HepG2 (cell line): ENCODE measurements around the gene ACOT8. TPM values are rescaled to one million over a fixed set of nuclear protein-coding genes. Genes with fewer than 3 reads are reported as not detected.
A peak's percentile ranks its signal among the peaks of the same experiment; 100 is the strongest.

ENCODE experiments used
- ADNP ChIP-seq: sonication (generic); formaldehyde crosslinking; IDR thresholded peaks from 2 replicates; pipeline ENCODE4 v1.4.0; 2020; ENCODE audit warnings: missing genetic modification reagents
- DPF2 ChIP-seq: sonication (generic); formaldehyde crosslinking; IDR thresholded peaks from 2 replicates; pipeline ENCODE4 v1.4.0; 2020; ENCODE audit warnings: mild to moderate bottlenecking, low read depth, missing genetic modification reagents, borderline replicate concordance
- ELF3 ChIP-seq: IDR thresholded peaks from 2 replicates; pipeline ENCODE4 v1.6.1; 2016; ENCODE audit warnings: missing genetic modification reagents, missing compliant biosample characterization
- JUND ChIP-seq: sonication (generic); formaldehyde crosslinking; IDR thresholded peaks from 2 replicates; pipeline ENCODE4 v1.8.0; 2022; ENCODE audit warnings: mild to moderate bottlenecking, missing genetic modification reagents
- KDM6A ChIP-seq: IDR thresholded peaks from 2 replicates; pipeline ENCODE4 v1.6.1; 2016; ENCODE audit warnings: low read depth
- NCOA1 ChIP-seq: sonication (generic); formaldehyde crosslinking; IDR thresholded peaks from 2 replicates; pipeline ENCODE4 v1.9.0; 2021; ENCODE audit warnings: missing genetic modification reagents
- PAWR ChIP-seq: sonication (generic); formaldehyde crosslinking; IDR thresholded peaks from 2 replicates; pipeline ENCODE4 v1.4.0; 2020; ENCODE audit warnings: missing genetic modification reagents, mild to moderate bottlenecking, borderline replicate concordance
- POGZ ChIP-seq: sonication (generic); formaldehyde crosslinking; IDR thresholded peaks from 2 replicates; pipeline ENCODE4 v1.4.0; 2020; ENCODE audit warnings: mild to moderate bottlenecking, missing genetic modification reagents
- RFX1 ChIP-seq: fragments of 450-650 bp; IDR thresholded peaks from 2 replicates; pipeline ENCODE4 v1.6.1; 2017
- SP1 ChIP-seq, 2 experiments: fragments of 450-650 bp in 1 of 2; sonication (generic) in 1 of 2; formaldehyde crosslinking in 1 of 2; IDR thresholded peaks; 2 replicates each; pipeline versions ENCODE4 v1.4.0 to v1.6.1; 2016 to 2020; ENCODE audit warnings: missing genetic modification reagents in 1 of 2
- SRSF9 ChIP-seq: fragments of 200-400 bp; formaldehyde crosslinking; IDR thresholded peaks from 2 replicates; pipeline ENCODE4 v1.6.1; 2018; ENCODE audit warnings: borderline replicate concordance, mild to moderate bottlenecking, low read depth, low read length; ENCODE audit not compliant: insufficient read depth, poor library complexity, severe bottlenecking
- TAF15 ChIP-seq: fragments of 200-400 bp; formaldehyde crosslinking; IDR thresholded peaks from one replicate; pipeline ENCODE4 v1.6.1; 2018; ENCODE audit warnings: mild to moderate bottlenecking, low read depth, low read length; ENCODE audit not compliant: poor library complexity, severe bottlenecking
- TBX2 ChIP-seq: sonication (generic); formaldehyde crosslinking; IDR thresholded peaks from 2 replicates; pipeline ENCODE4 v1.5.0; 2020; ENCODE audit warnings: missing genetic modification reagents, mild to moderate bottlenecking, borderline replicate concordance
- ZBTB7B ChIP-seq: sonication (generic); formaldehyde crosslinking; IDR thresholded peaks from 2 replicates; pipeline ENCODE4 v1.4.0; 2020; ENCODE audit warnings: missing genetic modification reagents
- ZKSCAN8 ChIP-seq: IDR thresholded peaks from 2 replicates; pipeline ENCODE4 v1.6.1; 2016; ENCODE audit warnings: borderline replicate concordance, missing genetic modification reagents, missing compliant biosample characterization
- ZNF207 ChIP-seq: fragments of 450-650 bp; IDR thresholded peaks from 2 replicates; pipeline ENCODE4 v1.6.1; 2016; ENCODE audit warnings: antibody characterized with exemption, borderline replicate concordance
- ZNF501 ChIP-seq: sonication (generic); formaldehyde crosslinking; IDR thresholded peaks from 2 replicates; pipeline ENCODE4 v1.5.1; 2020; ENCODE audit warnings: mild to moderate bottlenecking, moderate library complexity, missing genetic modification reagents
- ZNF878 ChIP-seq: sonication (generic); formaldehyde crosslinking; IDR thresholded peaks from 2 replicates; pipeline ENCODE4 v1.8.1; 2023; ENCODE audit warnings: mild to moderate bottlenecking, missing genetic modification reagents, moderate library complexity
- polyA plus RNA-seq, 8 experiments: library from polyadenylated mRNA; depleted of rRNA in 3 of 8; stranded (reverse) in 7 of 8; unstranded in 1 of 8; fragments of >200 nt; fragmentation: Illumina TruSeq in 4 of 8; extraction: Trizol in 4 of 8; gene quantifications; 2 replicates each; pipeline versions ENCODE4 v1.2.1 to v1.2.3, GENCODE V29; 2011 to 2016; ENCODE audit warnings: low read depth in 4 of 8, missing spikeins in 1 of 8, mixed read lengths in 1 of 8; ENCODE audit not compliant: insufficient read depth in 1 of 8
- total RNA-seq, 5 experiments: library from RNA; depleted of rRNA; stranded (reverse); fragments of >200 nt; fragmentation: Illumina TruSeq; extraction: Trizol; gene quantifications; 2 replicates each; pipeline ENCODE4 v1.2.3, GENCODE V29; 2016; ENCODE audit warnings: low read depth in 1 of 5
- TF ChIP-seq, protein P1 (sequence below): fragments of 450-650 bp; IDR thresholded peaks from 2 replicates; pipeline ENCODE4 v1.6.1; 2017
- TF ChIP-seq, protein P2 (sequence below): sonication (generic); formaldehyde crosslinking; IDR thresholded peaks from 2 replicates; pipeline ENCODE4 v1.4.0; 2020; ENCODE audit warnings: mild to moderate bottlenecking, missing genetic modification reagents
- TF ChIP-seq, protein P3 (sequence below): sonication (generic); formaldehyde crosslinking; IDR thresholded peaks from 2 replicates; pipeline ENCODE4 v1.4.0; 2020; ENCODE audit warnings: missing genetic modification reagents, low read depth, mild to moderate bottlenecking, borderline replicate concordance
- TF ChIP-seq, protein P4 (sequence below): sonication (generic); formaldehyde crosslinking; IDR thresholded peaks from 2 replicates; pipeline ENCODE4 v1.4.0; 2020; ENCODE audit warnings: missing genetic modification reagents, mild to moderate bottlenecking, borderline replicate concordance

Gene ACOT8
- total and polyA plus RNA-seq, 2 of the 13 experiments (the other 11 are each of a cell fraction or from before 2014, with no cell fraction given), result 31.4 to 45.5 TPM

DNA sequence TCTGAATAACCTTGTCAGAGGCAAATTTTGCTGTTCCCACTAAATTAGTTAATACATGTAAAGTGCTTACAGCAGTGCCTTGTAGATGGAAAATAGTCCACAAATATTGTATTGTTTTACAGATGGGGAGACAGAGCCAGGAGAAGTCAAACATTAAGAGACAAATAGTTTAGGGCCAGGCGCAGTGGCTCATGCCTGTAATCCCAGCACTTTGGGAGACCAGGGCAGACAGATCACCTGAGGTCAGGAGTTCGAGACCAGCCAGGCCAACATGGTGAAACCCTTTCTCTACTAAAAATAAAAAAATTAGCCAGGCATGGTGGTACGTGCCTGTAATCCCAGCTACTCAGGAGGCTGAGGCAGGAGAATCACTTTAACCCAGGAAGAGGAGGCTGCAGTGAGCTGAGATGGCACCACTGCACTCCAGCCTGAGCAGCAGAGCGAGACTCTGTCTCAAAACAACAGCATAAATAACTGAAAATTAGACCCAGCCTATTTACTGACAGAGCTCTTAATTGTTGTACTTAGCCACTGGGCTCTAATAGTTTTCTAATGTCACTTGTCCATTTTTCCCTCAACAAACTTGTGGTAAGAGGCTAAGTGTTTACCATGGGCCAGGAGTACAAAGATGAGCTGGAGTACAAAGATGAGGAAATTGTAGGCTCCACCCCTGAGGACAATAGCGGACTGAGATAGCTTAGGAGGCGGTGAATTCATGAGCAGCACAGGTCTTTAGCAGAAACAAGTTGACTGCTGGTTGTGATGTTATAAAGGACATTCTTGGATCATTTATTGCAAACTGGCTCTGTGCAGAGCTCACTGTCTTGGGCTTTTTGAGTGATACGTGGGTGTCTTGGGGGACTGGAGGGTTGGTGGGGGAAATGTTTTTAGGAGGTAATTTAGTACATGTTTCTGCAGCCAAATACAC lies 6.6 kb upstream of the ACOT8 start (continued):
- TF ChIP-seq ZNF501 (CRISPR knock-in tag), result peak; percentile 51; the same call in 1 of the 2 replicates
- peak; percentile 78 for TF ChIP-seq ADNP (CRISPR knock-in tag)
- no peak; the same call in 1 of the 2 replicates for TF ChIP-seq ZBTB7B (CRISPR knock-in tag)
- no peak for TF ChIP-seq RFX1
- TF ChIP-seq DPF2, result no peak; the same call in 1 of the 2 replicates
- TF ChIP-seq, protein P1, sequence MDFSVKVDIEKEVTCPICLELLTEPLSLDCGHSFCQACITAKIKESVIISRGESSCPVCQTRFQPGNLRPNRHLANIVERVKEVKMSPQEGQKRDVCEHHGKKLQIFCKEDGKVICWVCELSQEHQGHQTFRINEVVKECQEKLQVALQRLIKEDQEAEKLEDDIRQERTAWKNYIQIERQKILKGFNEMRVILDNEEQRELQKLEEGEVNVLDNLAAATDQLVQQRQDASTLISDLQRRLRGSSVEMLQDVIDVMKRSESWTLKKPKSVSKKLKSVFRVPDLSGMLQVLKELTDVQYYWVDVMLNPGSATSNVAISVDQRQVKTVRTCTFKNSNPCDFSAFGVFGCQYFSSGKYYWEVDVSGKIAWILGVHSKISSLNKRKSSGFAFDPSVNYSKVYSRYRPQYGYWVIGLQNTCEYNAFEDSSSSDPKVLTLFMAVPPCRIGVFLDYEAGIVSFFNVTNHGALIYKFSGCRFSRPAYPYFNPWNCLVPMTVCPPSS, result no peak
- TF ChIP-seq PAWR (CRISPR knock-in tag), result no peak
- TF ChIP-seq, protein P2, sequence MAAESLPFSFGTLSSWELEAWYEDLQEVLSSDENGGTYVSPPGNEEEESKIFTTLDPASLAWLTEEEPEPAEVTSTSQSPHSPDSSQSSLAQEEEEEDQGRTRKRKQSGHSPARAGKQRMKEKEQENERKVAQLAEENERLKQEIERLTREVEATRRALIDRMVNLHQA (CRISPR knock-in tag), result no peak
- TF ChIP-seq POGZ (CRISPR knock-in tag), result peak; percentile 67
- peak; percentile 80 for TF ChIP-seq TBX2 (CRISPR knock-in tag)
- TF ChIP-seq TAF15, result no peak
- TF ChIP-seq, protein P3, sequence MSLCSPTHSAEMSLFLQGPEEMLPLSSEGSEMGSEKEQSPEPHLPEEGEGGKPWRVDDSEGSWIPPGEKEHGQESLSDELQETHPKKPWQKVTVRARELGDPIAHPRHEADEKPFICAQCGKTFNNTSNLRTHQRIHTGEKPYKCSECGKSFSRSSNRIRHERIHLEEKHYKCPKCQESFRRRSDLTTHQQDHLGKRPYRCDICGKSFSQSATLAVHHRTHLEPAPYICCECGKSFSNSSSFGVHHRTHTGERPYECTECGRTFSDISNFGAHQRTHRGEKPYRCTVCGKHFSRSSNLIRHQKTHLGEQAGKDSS, result no peak
- TF ChIP-seq ZKSCAN8 (CRISPR knock-in tag), result peak; percentile 83
- TF ChIP-seq NCOA1 (CRISPR knock-in tag), result no peak
- TF ChIP-seq ELF3 (CRISPR knock-in tag), result peak; percentile 92
- TF ChIP-seq SRSF9, result no peak
- TF ChIP-seq ZNF207, result no peak
- TF ChIP-seq ZNF878, result no peak
- TF ChIP-seq KDM6A (CRISPR knock-in tag), result peak; percentile 85
- no peak for TF ChIP-seq SP1 (IDR thresholded peaks at IDR 0.05)
- peak; percentile 39; the same call in 1 of the 2 replicates for TF ChIP-seq SP1 (CRISPR knock-in tag; IDR thresholded peaks at IDR 0.05)
- TF ChIP-seq JUND (CRISPR knock-in tag), result no peak
- TF ChIP-seq, protein P4, sequence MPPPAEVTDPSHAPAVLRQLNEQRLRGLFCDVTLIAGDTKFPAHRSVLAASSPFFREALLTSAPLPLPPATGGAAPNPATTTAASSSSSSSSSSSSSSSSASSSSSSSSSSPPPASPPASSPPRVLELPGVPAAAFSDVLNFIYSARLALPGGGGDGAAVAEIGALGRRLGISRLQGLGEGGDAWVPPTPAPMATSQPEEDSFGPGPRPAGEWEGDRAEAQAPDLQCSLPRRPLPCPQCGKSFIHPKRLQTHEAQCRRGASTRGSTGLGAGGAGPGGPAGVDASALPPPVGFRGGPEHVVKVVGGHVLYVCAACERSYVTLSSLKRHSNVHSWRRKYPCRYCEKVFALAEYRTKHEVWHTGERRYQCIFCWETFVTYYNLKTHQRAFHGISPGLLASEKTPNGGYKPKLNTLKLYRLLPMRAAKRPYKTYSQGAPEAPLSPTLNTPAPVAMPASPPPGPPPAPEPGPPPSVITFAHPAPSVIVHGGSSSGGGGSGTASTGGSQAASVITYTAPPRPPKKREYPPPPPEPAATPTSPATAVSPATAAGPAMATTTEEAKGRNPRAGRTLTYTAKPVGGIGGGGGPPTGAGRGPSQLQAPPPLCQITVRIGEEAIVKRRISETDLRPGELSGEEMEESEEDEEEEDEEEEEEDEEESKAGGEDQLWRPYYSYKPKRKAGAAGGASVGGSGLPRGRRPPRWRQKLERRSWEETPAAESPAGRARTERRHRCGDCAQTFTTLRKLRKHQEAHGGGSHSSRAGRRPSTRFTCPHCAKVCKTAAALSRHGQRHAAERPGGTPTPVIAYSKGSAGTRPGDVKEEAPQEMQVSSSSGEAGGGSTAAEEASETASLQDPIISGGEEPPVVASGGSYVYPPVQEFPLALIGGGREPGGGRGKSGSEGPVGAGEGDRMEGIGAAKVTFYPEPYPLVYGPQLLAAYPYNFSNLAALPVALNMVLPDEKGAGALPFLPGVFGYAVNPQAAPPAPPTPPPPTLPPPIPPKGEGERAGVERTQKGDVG (CRISPR knock-in tag), result no peak
